Activated CD4-positive, alpha-beta T cell treated with anti-CD3 and anti-CD28 coated beads, Interleukin-2, amount 50 U/mL, for 16 hours (primary cell): ENCODE measurements around the gene ZNF410.
"Not testable (repeated sequence)": the region's sequence is repeated elsewhere in the genome, so short reads cannot be mapped to it uniquely, and the experiment has no call there.

Experiments used
- DNase-seq: peaks from one replicate; pipeline ENCODE4 v3.0.0-alpha.2; 2020

ZNF410 gene

GRCh38 chr14:73887694-73888459 is 1.2 kb downstream of the ZNF410 start:
- no peak for DNase-seq

- no peak for DNase-seq
Measured at GRCh38 chr14:73888460-73888725, 1.7 kb downstream of the ZNF410 start.

GRCh38 chr14:73888971-73889370 is 2.3 kb downstream of the ZNF410 start:
- DNase-seq: no peak

- DNase-seq: no peak
Measured at GRCh38 chr14:73889376-73889775, 2.7 kb downstream of the ZNF410 start.

- not testable (repeated sequence) for DNase-seq
Measured at GRCh38 chr14:73894180-73894687, 7.6 kb downstream of the ZNF410 start.

GRCh38 chr14:73895939-73896338 is 9.3 kb downstream of the ZNF410 start:
- no peak for DNase-seq

GRCh38 chr14:73896521-73896920 is 9.9 kb downstream of the ZNF410 start:
- DNase-seq: no peak

- DNase-seq: no peak
Measured at GRCh38 chr14:73903028-73903427, 16.4 kb downstream of the ZNF410 start.

GRCh38 chr14:73909681-73910080 is 23.0 kb downstream of the ZNF410 start:
- no peak for DNase-seq

- DNase-seq: no peak
Measured at GRCh38 chr14:73913256-73913655, 26.6 kb downstream of the ZNF410 start.

- DNase-seq: no peak
Measured at GRCh38 chr14:73916324-73916723, 29.7 kb downstream of the ZNF410 start.

- DNase-seq: not testable (repeated sequence)
Measured at GRCh38 chr14:73919457-73919856, 32.8 kb downstream of the ZNF410 start.

- no peak for DNase-seq
Measured at GRCh38 chr14:73924337-73924736, 37.7 kb downstream of the ZNF410 start.

- no peak for DNase-seq
Measured at GRCh38 chr14:73935666-73936065, 49.0 kb downstream of the ZNF410 start.

GRCh38 chr14:73936548-73936947 is 49.9 kb downstream of the ZNF410 start:
- no peak for DNase-seq

GRCh38 chr14:73937012-73937411 is 50.4 kb downstream of the ZNF410 start:
- DNase-seq: no peak

GRCh38 chr14:73942180-73942579 is 55.5 kb downstream of the ZNF410 start:
- DNase-seq: no peak

- DNase-seq: peak; percentile 18
Measured at GRCh38 chr14:73943083-73943482, 56.4 kb downstream of the ZNF410 start.

- no peak for DNase-seq
Measured at GRCh38 chr14:73944432-73945158, 57.9 kb downstream of the ZNF410 start.

- DNase-seq: no peak
Measured at GRCh38 chr14:73945159-73945670, 58.6 kb downstream of the ZNF410 start.

- peak; percentile 97 for DNase-seq
Measured at GRCh38 chr14:73949752-73950734, 63.4 kb downstream of the ZNF410 start, which contains the start of the genes COQ6 and FAM161B. Gene COQ6, plus strand, starts transcription at chr14:73950302. Its CDS starts 31 bp downstream, at chr14:73950333. Gene FAM161B, minus strand, starts transcription at chr14:73950094. Its CDS starts 68 bp downstream, at chr14:73950026.

- DNase-seq: no peak
Measured at GRCh38 chr14:73953731-73954130, 67.1 kb downstream of the ZNF410 start.

GRCh38 chr14:73955674-73956073 is 69.0 kb downstream of the ZNF410 start:
- no peak for DNase-seq
